Right atrium auricular region (tissue), 2 donors: ENCODE results near the gene PCSK5. TPM values are rescaled to one million over a fixed set of nuclear protein-coding genes. Genes with fewer than 3 reads are reported as not detected.
"Not testable (repeated sequence)": the region's sequence is repeated elsewhere in the genome, so short reads cannot be mapped to it uniquely, and the experiment has no call there.

Source experiments
- DNase-seq: peaks from one replicate; pipeline ENCODE4 v3.0.0-alpha.2; 2019; ENCODE audit warnings: low spot score
- H3K27ac ChIP-seq, 2 donors: fragments of 200-600 bp; sonication (generic); 1 replicate in 1 of 2; 2 replicates in 1 of 2; pipeline ENCODE4 v1.5.1; 2016 to 2019
- H3K27me3 ChIP-seq, 2 donors: fragments of 200-600 bp; sonication (generic); one replicate each; pipeline versions ENCODE4 v1.5.1 to v1.6.0; 2017 to 2019
- H3K36me3 ChIP-seq: fragments of 200-600 bp; sonication (generic); one replicate; pipeline ENCODE4 v1.5.1; 2016
- H3K4me1 ChIP-seq, 2 donors: fragments of 200-600 bp; sonication (generic); one replicate each; pipeline versions ENCODE4 v1.5.1 to v1.6.0; 2017 to 2019
- H3K4me3 ChIP-seq, 2 donors: fragments of 200-600 bp; sonication (generic); 1 replicate in 1 of 2; 2 replicates in 1 of 2; pipeline ENCODE4 v1.5.1; 2017 to 2019; ENCODE audit warnings: mild to moderate bottlenecking in 1 of 2, moderate library complexity in 1 of 2
- H3K9me3 ChIP-seq, 2 donors: fragments of 200-600 bp; sonication (generic); one replicate each; pipeline ENCODE4 v1.5.1; 2019
- total RNA-seq, 2 donors: library from RNA; depleted of rRNA; stranded (reverse); fragments of >200 nt; gene quantifications; one replicate each; pipeline ENCODE4 v1.1.0, GENCODE V29; 2016
- TF ChIP-seq, protein P1 (sequence below), 2 donors: fragments of 200-600 bp; sonication (generic); IDR thresholded peaks; one replicate each; pipeline ENCODE4 v1.5.1; 2019; ENCODE audit warnings: antibody characterized with exemption in 2 of 2

The PCSK5 gene
- total RNA-seq, 2 donors from 2014 or later, result 5.3 to 6.5 TPM

DNA sequence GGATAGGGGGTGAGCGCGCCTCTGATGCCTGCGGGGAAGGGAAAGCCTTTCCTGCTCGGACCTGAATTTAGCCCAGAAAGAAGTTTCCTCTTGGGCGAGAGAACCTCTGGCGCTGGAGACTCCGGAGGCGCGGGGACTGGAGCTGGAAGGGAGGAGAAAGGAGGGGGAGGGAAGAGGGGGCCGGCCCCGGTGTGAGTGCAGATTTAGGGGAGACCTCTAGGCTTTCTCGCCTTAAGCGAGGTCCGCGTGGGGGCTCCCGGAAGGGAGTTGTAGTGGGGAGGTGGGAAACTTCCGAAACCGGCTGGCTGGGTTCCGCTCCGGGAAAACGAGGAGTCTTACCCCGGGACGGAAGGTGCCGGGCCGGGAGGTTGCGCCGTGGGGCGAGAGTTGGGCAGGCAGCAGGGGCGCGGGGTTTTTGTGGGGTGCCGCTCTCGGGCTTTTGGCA is 1.3 kb downstream of the PCSK5 start:
- Histone ChIP-seq H3K9me3 (no peaks in the 10 kb centered on the region), H3K27me3 (no peaks in the 10 kb centered on the region), H3K4me1 (peaks cover 0 to 51% of the 10 kb centered on the region in 2 donors), H3K4me3 (peak overlapping the region; percentile 80 to 87), H3K36me3 (no peaks in the 10 kb centered on the region), H3K27ac (peak overlapping the region; percentile 81 to 90)
- TF ChIP-seq, protein P1, sequence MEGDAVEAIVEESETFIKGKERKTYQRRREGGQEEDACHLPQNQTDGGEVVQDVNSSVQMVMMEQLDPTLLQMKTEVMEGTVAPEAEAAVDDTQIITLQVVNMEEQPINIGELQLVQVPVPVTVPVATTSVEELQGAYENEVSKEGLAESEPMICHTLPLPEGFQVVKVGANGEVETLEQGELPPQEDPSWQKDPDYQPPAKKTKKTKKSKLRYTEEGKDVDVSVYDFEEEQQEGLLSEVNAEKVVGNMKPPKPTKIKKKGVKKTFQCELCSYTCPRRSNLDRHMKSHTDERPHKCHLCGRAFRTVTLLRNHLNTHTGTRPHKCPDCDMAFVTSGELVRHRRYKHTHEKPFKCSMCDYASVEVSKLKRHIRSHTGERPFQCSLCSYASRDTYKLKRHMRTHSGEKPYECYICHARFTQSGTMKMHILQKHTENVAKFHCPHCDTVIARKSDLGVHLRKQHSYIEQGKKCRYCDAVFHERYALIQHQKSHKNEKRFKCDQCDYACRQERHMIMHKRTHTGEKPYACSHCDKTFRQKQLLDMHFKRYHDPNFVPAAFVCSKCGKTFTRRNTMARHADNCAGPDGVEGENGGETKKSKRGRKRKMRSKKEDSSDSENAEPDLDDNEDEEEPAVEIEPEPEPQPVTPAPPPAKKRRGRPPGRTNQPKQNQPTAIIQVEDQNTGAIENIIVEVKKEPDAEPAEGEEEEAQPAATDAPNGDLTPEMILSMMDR (IDR thresholded peaks at IDR 0.05), result no peak
- DNase-seq, result no peak

DNA sequence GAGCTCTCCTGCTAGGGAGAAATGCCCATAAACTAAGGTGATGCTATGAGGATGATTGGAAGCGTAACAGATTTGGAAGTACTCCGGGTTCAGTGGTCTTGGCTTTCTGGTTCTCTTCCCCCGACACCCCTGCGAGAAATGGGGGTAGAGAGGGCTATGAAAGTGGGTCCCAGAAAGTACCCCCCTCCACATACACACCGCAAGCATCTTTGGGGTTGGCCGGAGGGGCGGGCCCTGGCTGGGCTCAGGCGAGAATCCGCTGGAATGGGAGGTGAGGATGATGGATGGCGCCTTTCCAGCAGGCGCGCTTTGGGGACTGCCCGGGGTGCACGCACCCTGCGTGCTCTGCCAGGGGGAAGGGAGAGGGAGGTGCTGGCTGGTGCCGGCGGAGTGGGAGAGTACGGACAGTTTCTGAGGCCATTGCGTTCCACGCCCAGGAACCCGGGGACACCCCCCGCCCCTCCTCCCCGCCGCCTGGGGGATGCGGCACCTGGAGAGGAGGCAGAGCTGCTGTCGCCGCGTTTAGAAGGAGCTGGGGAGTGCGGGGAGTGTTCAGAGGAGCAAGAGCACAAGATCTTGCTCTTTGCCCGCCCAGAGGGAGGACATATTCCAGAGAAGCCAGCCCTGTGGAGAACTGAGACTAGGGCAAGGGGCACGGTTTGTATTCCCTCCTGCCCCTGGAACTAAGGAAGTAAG is 1.9 kb downstream of the PCSK5 start:
- TF ChIP-seq, protein P1 (IDR thresholded peaks at IDR 0.05), result no peak
- no peaks in the 10 kb centered on the region for H3K9me3 ChIP-seq
- H3K27ac ChIP-seq, result peak overlapping the region in 1 of 2 donors; percentile 81
- peak overlapping the region; percentile 80 to 87 for H3K4me3 ChIP-seq
- H3K36me3 ChIP-seq, result no peaks in the 10 kb centered on the region
- no peaks in the 10 kb centered on the region for H3K27me3 ChIP-seq
- DNase-seq, result no peak
- peaks cover 0 to 54% of the 10 kb centered on the region in 2 donors for H3K4me1 ChIP-seq

DNA sequence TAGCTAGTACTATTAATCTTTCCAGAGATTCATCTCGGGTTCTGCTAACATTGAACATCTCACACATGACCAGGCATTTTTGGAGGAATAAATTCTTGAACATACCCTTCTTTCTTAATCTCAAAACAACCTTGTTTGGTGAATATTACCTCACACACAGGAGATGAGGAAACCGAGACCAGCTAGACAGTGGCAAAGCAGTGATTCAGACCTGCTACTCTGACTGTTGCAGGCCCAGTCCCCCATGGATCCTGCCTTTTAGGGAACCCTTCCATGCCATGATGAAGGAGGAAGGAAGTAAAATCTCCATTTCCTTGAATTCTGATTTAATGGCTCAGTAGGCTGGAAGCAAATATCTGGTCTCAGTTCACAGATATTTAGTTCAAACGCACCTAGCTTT is 2.6 kb downstream of the PCSK5 start:
- Histone ChIP-seq H3K9me3 (no peaks in the 10 kb centered on the region), H3K4me1 (peaks cover 0 to 54% of the 10 kb centered on the region in 2 donors), H3K27me3 (no peaks in the 10 kb centered on the region), H3K4me3 (peak overlapping the region in 1 of 2 donors; percentile 87), H3K36me3 (no peaks in the 10 kb centered on the region), H3K27ac (peak overlapping the region in 1 of 2 donors; percentile 81)
- TF ChIP-seq, protein P1 (IDR thresholded peaks at IDR 0.05), result no peak
- no peak for DNase-seq

DNA sequence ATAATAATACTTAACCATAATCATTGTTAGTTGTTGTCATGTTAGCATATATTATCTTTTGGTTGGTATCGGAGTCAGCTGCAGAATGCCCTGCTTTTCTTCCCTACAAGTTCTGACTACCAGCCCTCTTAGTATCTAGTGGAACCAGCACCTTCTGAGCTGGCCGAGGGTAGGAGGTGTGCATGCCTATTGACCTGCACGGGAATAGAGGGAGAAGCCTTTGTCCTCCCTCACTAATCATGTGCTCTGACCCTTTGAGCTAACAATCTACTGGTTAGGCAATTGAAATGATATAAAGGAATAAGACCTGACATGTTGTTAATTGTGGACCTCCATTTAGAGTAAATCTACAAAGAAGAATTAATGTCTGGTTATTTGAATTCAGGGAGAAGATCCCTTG is 4.1 kb downstream of the PCSK5 start:
- H3K4me3 ChIP-seq, result no peak overlapping the region
- no peak for DNase-seq
- no peaks in the 10 kb centered on the region for H3K9me3 ChIP-seq
- peaks cover 0 to 46% of the 10 kb centered on the region in 2 donors for H3K4me1 ChIP-seq
- TF ChIP-seq, protein P1 (IDR thresholded peaks at IDR 0.05), result no peak
- H3K27ac ChIP-seq, result no peak overlapping the region
- H3K27me3 ChIP-seq, result no peaks in the 10 kb centered on the region
- no peaks in the 10 kb centered on the region for H3K36me3 ChIP-seq

DNA sequence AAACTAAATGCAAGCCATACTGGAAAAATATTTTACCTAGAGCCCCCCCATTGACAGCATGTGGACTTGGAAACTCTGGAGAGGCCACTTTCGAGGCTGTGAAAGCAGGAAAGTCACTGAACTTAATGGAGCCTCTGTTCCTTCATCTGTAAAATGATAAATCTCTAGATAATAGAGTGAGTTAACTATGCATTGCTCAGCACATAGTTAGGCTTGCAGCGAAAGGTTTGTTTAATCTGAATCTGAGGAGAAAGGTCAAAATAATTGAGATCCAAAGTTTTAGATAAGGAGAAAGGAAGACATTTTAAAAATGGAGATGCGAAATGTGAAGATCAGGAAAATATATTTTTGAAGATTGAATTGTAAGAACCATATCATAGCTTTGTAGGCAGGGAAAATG is 4.6 kb downstream of the PCSK5 start:
- no peaks in the 10 kb centered on the region for H3K36me3 ChIP-seq
- H3K4me3 ChIP-seq, result no peak overlapping the region
- peaks cover 0 to 44% of the 10 kb centered on the region in 2 donors for H3K4me1 ChIP-seq
- no peaks in the 10 kb centered on the region for H3K9me3 ChIP-seq
- DNase-seq, result no peak
- TF ChIP-seq, protein P1 (IDR thresholded peaks at IDR 0.05), result no peak
- no peaks in the 10 kb centered on the region for H3K27me3 ChIP-seq
- no peak overlapping the region for H3K27ac ChIP-seq

DNA sequence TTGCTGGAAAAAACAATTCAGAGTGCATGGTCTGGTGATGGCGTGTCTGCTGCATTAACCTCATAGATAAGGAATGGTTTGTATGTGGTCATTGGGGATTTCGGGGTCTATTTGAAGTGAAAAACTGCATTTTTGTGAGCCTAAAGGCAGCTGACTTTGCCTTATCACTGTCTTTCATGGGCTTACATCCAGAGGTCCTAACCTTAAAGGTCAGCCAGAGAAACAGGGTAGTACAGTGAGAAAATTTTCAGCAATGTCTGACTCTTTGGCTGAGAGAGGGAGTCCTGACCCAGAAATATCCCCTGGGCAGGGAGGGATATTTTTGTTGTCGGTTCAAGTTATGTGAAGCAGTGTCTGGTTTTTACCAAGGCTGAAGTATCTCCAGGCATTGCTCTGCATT is 5.7 kb downstream of the PCSK5 start:
- no peak for DNase-seq
- Histone ChIP-seq H3K36me3 (no peaks in the 10 kb centered on the region), H3K4me1 (peaks cover 0 to 44% of the 10 kb centered on the region in 2 donors), H3K4me3 (no peak overlapping the region), H3K27me3 (no peaks in the 10 kb centered on the region), H3K27ac (no peak overlapping the region), H3K9me3 (no peaks in the 10 kb centered on the region)
- TF ChIP-seq, protein P1 (IDR thresholded peaks at IDR 0.05), result no peak

DNA sequence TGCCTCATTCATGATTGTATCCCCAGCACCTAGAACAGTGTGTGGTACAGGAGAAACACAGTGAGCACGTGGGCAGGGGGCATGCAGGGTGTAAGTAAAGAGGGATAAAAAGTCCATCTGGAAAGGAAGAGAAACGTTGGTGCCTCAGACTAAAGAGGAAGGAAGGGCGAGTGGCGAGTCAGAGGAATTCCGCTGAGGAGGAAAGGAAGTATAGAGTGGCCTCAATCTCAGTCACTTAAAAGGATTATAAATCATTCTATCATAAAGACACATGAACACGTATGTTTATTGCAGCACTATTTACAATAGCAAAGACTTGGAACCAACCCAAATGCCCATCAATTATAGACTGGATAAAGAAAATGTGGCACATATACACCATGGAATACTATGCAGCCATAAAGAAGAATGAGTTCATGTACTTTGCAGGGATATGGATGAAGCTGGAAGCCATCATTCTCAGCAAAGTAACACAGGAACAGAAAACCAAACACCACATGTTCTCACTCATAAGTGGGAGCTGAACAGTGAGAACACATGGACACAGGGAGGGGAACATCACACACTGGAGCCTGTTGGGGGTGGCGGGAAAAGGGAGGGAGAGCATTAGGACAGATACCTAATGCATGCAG is 10.5 kb downstream of the PCSK5 start:
- DNase-seq, H3K36me3 ChIP-seq, H3K27ac ChIP-seq, H3K4me3 ChIP-seq, H3K9me3 ChIP-seq, H3K27me3 ChIP-seq: not testable (repeated sequence)
- peaks cover 0 to 11% of the 10 kb centered on the region in 2 donors for H3K4me1 ChIP-seq
